H1 (cell line): ENCODE data around the gene HTRA1. TPM values are rescaled to one million over a fixed set of nuclear protein-coding genes. Genes with fewer than 3 reads are reported as not detected.

Experiments used
- CTCF ChIA-PET: fragments of 300-600 bp; sonication (Branson Sonifier 250); formaldehyde crosslinking; loops from one replicate; lab custom pipeline; 2021; ENCODE audit not compliant: partially characterized antibody; lab: Charles Lee
- POLR2A ChIA-PET: fragments of 300-600 bp; sonication (Branson Sonifier 250); formaldehyde crosslinking; loops from one replicate; lab custom pipeline; 2021; ENCODE audit warnings: inconsistent platforms; ENCODE audit not compliant: partially characterized antibody; lab: Charles Lee
- DNase-seq, 2 experiments: peaks; one replicate each; pipeline versions ENCODE4 v3.0.0 to v3.0.0-alpha.2; 2010 to 2022; ENCODE audit warnings: low spot score in 2 of 2, low read depth in 1 of 2, mixed read lengths in 1 of 2
- FAIRE-seq: peaks from 2 replicates; lab custom pipeline; 2011; peaks lifted over from hg19 to GRCh38; lab: Jason Lieb, UNC
- H2AFZ ChIP-seq: 2 replicates; pipeline ENCODE4 v1.8.1; 2012; ENCODE audit warnings: low read length, inconsistent platforms
- H2AK5ac ChIP-seq: 2 replicates; pipeline ENCODE4 v1.6.1; 2013; ENCODE audit warnings: low read depth, low read length
- H2BK120ac ChIP-seq: replicated peaks from 2 replicates; pipeline ENCODE3; 2013; ENCODE audit warnings: low read depth, low read length, inconsistent platforms
- H2BK12ac ChIP-seq: 2 replicates; pipeline ENCODE4 v1.6.1; 2013; ENCODE audit warnings: low read depth, low read length
- H2BK15ac ChIP-seq: 2 replicates; pipeline ENCODE4 v1.6.1; 2013; ENCODE audit warnings: low read length
- H2BK20ac ChIP-seq: 2 replicates; pipeline ENCODE4 v1.6.1; 2013; ENCODE audit warnings: low read length
- H2BK5ac ChIP-seq: 2 replicates; pipeline ENCODE4 v1.6.1; 2013; ENCODE audit warnings: low read depth, low read length
- H3K14ac ChIP-seq: 2 replicates; pipeline ENCODE4 v1.6.1; 2013; ENCODE audit warnings: inconsistent platforms; ENCODE audit not compliant: insufficient read length
- H3K18ac ChIP-seq: 2 replicates; pipeline ENCODE4 v1.6.1; 2013; ENCODE audit warnings: low read length; ENCODE audit errors: extremely low read depth
- H3K23ac ChIP-seq: 2 replicates; pipeline ENCODE4 v1.6.1; 2013; ENCODE audit warnings: inconsistent platforms; ENCODE audit not compliant: insufficient read length
- H3K23me2 ChIP-seq: 2 replicates; pipeline ENCODE4 v1.6.1; 2013; ENCODE audit warnings: low read depth, low read length
- H3K27ac ChIP-seq: 2 replicates; pipeline ENCODE4 v1.6.1; 2011; ENCODE audit warnings: low read depth, low read length, inconsistent platforms
- H3K27me3 ChIP-seq, 4 experiments: replicated peaks in 1 of 4; 1 replicate in 1 of 4; 2 replicates in 3 of 4; pipeline versions ENCODE4 v1.6.1 to v1.8.1; 2011 to 2013; ENCODE audit warnings: low read length in 3 of 4, mild to moderate bottlenecking in 3 of 4, inconsistent platforms in 2 of 4, mixed read lengths in 2 of 4, moderate library complexity in 1 of 4; ENCODE audit not compliant: control insufficient read depth in 3 of 4, insufficient read depth in 3 of 4; ENCODE audit errors: extremely low read depth in 1 of 4
- H3K36me3 ChIP-seq, 4 experiments: 2 replicates each; pipeline versions ENCODE4 v1.6.1 to v1.8.1; 2011 to 2013; ENCODE audit warnings: mild to moderate bottlenecking in 4 of 4, low read length in 3 of 4, moderate library complexity in 2 of 4, control low read depth in 1 of 4, inconsistent platforms in 1 of 4; ENCODE audit not compliant: insufficient read depth in 4 of 4, control insufficient read depth in 2 of 4
- H3K4ac ChIP-seq: replicated peaks from 2 replicates; pipeline ENCODE3; 2013; ENCODE audit warnings: low read length, low read depth, mixed read lengths, inconsistent platforms; ENCODE audit not compliant: insufficient read length
- H3K4me1 ChIP-seq, 4 experiments: replicated peaks in 1 of 4; 1 replicate in 1 of 4; 2 replicates in 3 of 4; pipeline versions ENCODE4 v1.6.1 to v1.8.1; 2011 to 2013; ENCODE audit warnings: low read length in 3 of 4, inconsistent platforms in 2 of 4, mixed read lengths in 1 of 4; ENCODE audit not compliant: insufficient read depth in 4 of 4, control insufficient read depth in 3 of 4
- H3K4me2 ChIP-seq, 2 experiments: 2 replicates each; pipeline versions ENCODE4 v1.6.1 to v1.8.1; 2011 to 2013; ENCODE audit warnings: low read depth in 2 of 2, low read length in 2 of 2, control low read depth in 1 of 2, inconsistent platforms in 1 of 2, mild to moderate bottlenecking in 1 of 2; ENCODE audit not compliant: insufficient read depth in 1 of 2
- H3K4me3 ChIP-seq, 4 experiments: fragments of 200-600, 300-600 bp in 1 of 4; sonication (generic), shearing (Covaris generic), sonication (Bioruptor Twin) in 1 of 4; 2 replicates each; pipeline versions ENCODE4 v1.5.1 to v1.8.1; 2011 to 2016; ENCODE audit warnings: low read length in 4 of 4, low read depth in 3 of 4, control low read depth in 2 of 4, inconsistent platforms in 2 of 4, mild to moderate bottlenecking in 2 of 4, mixed read lengths in 1 of 4, moderate library complexity in 1 of 4; ENCODE audit not compliant: insufficient read depth in 2 of 4; ENCODE audit errors: extremely low read depth in 1 of 4
- H3K56ac ChIP-seq: replicated peaks from 2 replicates; pipeline ENCODE3; 2013; ENCODE audit warnings: low read depth, mild to moderate bottlenecking, mixed read lengths, low read length, inconsistent platforms; ENCODE audit not compliant: insufficient read length
- H3K79me1 ChIP-seq: 2 replicates; pipeline ENCODE4 v1.6.1; 2013; ENCODE audit warnings: low read depth, low read length, control low read depth
- H3K79me2 ChIP-seq, 2 experiments: 2 replicates each; pipeline versions ENCODE4 v1.6.1 to v1.8.1; 2012 to 2013; ENCODE audit warnings: low read length in 2 of 2, mild to moderate bottlenecking in 2 of 2, inconsistent platforms in 1 of 2; ENCODE audit not compliant: insufficient read depth in 2 of 2, control insufficient read depth in 1 of 2
- H3K9ac ChIP-seq, 4 experiments: replicated peaks in 1 of 4; 1 replicate in 1 of 4; 2 replicates in 3 of 4; pipeline versions ENCODE4 v1.6.1 to v1.8.1; 2011 to 2013; ENCODE audit warnings: low read depth in 3 of 4, low read length in 3 of 4, control low read depth in 2 of 4, mild to moderate bottlenecking in 2 of 4, moderate library complexity in 2 of 4, inconsistent platforms in 1 of 4; ENCODE audit errors: extremely low read depth in 1 of 4
- H3K9me3 ChIP-seq, 2 experiments: 2 replicates each; pipeline versions ENCODE4 v1.6.1 to v1.8.1; 2012 to 2013; ENCODE audit warnings: mild to moderate bottlenecking in 2 of 2, moderate library complexity in 2 of 2, control low read depth in 1 of 2, inconsistent platforms in 1 of 2, low read depth in 1 of 2, low read length in 1 of 2, mixed read lengths in 1 of 2; ENCODE audit not compliant: insufficient read depth in 2 of 2
- H4K20me1 ChIP-seq, 2 experiments: replicated peaks in 1 of 2; 2 replicates each; pipeline versions ENCODE3 to v1.8.1; 2011 to 2013; ENCODE audit warnings: inconsistent platforms in 2 of 2, low read length in 2 of 2, mild to moderate bottlenecking in 1 of 2; ENCODE audit not compliant: insufficient read depth in 2 of 2, control insufficient read depth in 1 of 2
- H4K5ac ChIP-seq: 2 replicates; pipeline ENCODE4 v1.6.1; 2013; ENCODE audit warnings: low read length, low read depth, mixed read lengths, inconsistent platforms; ENCODE audit not compliant: insufficient read length
- H4K8ac ChIP-seq: 2 replicates; pipeline ENCODE4 v1.8.0; 2013; ENCODE audit warnings: mild to moderate bottlenecking, moderate library complexity, low read length, inconsistent platforms; ENCODE audit not compliant: insufficient read depth; ENCODE audit errors: extremely low read depth
- H4K91ac ChIP-seq: replicated peaks from 2 replicates; pipeline ENCODE3; 2013; ENCODE audit warnings: low read length, mixed read lengths, inconsistent platforms; ENCODE audit not compliant: insufficient read length
- BACH1 ChIP-seq: IDR thresholded peaks from 2 replicates; pipeline ENCODE4 v1.6.1; 2012; ENCODE audit warnings: low read length, improper control_type of control experiment
- EGR1 ChIP-seq: IDR thresholded peaks from 2 replicates; pipeline ENCODE4 v1.6.1; 2011; ENCODE audit warnings: low read depth, low read length, borderline replicate concordance
- JUN ChIP-seq: IDR thresholded peaks from 2 replicates; pipeline ENCODE4 v1.6.1; 2011; ENCODE audit warnings: low read depth, mild to moderate bottlenecking, improper control_type of control experiment, low read length
- POLR2A ChIP-seq, 2 experiments: IDR thresholded peaks; 1 replicate in 1 of 2; 2 replicates in 1 of 2; pipeline ENCODE4 v1.6.1; 2011; ENCODE audit warnings: low read depth in 2 of 2, low read length in 2 of 2, mild to moderate bottlenecking in 2 of 2; ENCODE audit errors: control extremely low read depth in 1 of 2
- RAD21 ChIP-seq, 2 experiments: IDR thresholded peaks in 1 of 2; conservative IDR thresholded peaks in 1 of 2; 2 replicates each; pipeline ENCODE4 v1.6.1; 2011; ENCODE audit warnings: low read depth in 2 of 2, low read length in 2 of 2, improper control_type of control experiment in 1 of 2, inconsistent platforms in 1 of 2, mild to moderate bottlenecking in 1 of 2, moderate library complexity in 1 of 2
- RFX5 ChIP-seq: IDR thresholded peaks from 2 replicates; pipeline ENCODE4 v1.6.1; 2011; ENCODE audit warnings: low read depth, low read length, improper control_type of control experiment, borderline replicate concordance
- SIX5 ChIP-seq: IDR thresholded peaks from 2 replicates; pipeline ENCODE4 v1.6.1; 2011; ENCODE audit warnings: mild to moderate bottlenecking, low read depth, low read length
- SRF ChIP-seq: IDR thresholded peaks from 2 replicates; pipeline ENCODE4 v1.6.1; 2011; ENCODE audit warnings: mild to moderate bottlenecking, low read depth, low read length, moderate library complexity
- SUZ12 ChIP-seq: fragments of 200-600 bp; sonication (generic); IDR thresholded peaks from 2 replicates; pipeline ENCODE4 v1.6.1; 2012; ENCODE audit warnings: mild to moderate bottlenecking, inconsistent platforms, low read length, moderate library complexity, mixed read lengths
- WGBS, 2 experiments: shearing (Covaris generic) in 1 of 2; methylation state at CpG; one replicate each; pipeline versions ENCODE4 v1.1.6 to v1.1.7; 2013 to 2015; ENCODE audit warnings: low lambda C conversion rate in 2 of 2, mixed read lengths in 2 of 2, inconsistent platforms in 1 of 2, low coverage in 1 of 2, missing lambda C conversion rate in 1 of 2; ENCODE audit not compliant: insufficient replicate concordance in 2 of 2, insufficient coverage in 1 of 2, insufficient read length in 1 of 2; ENCODE audit errors: extremely low coverage in 1 of 2, missing lambda C conversion rate in 1 of 2; 5-methylcytosine and 5-hydroxymethylcytosine counted together
- polyA plus RNA-seq, 7 experiments: library from polyadenylated mRNA; depleted of rRNA in 3 of 7; stranded (reverse) in 5 of 7; unstranded in 2 of 7; fragments of >200 nt in 5 of 7; fragments of 200-250 nt in 2 of 7; gene quantifications; 1 replicate in 5 of 7; 2 replicates in 1 of 7; 4 replicates in 1 of 7; pipeline versions ENCODE4 v1.2.1 to v1.2.3, GENCODE V29; 2011 to 2013; ENCODE audit warnings: missing spikeins in 2 of 7, mixed read lengths in 2 of 7
- total RNA-seq: library from RNA; stranded (reverse); fragmentation: NEBNext Ultra II Directional; extraction: Animal tissue kit (Norgen Biotek cat#: 25700); gene quantifications from 2 replicates; pipeline ENCODE4 v1.2.1, GENCODE V29; 2021

HTRA1 gene
- total and polyA plus RNA-seq, 2 of the 8 experiments (the other 6 are each of a cell fraction or from before 2014, with no cell fraction given) = 15.8 to 20.1 TPM

GRCh38 chr10:122494833-122495232, 33.5 kb downstream of the HTRA1 start:
- Histone ChIP-seq H4K91ac (no peak overlapping the region), H2BK15ac (no peak overlapping the region), H2BK12ac (no peak overlapping the region), H3K79me1 (no peaks in the 10 kb centered on the region), H3K23ac (no peak overlapping the region), H3K4ac (no peak overlapping the region), H3K18ac (no peak overlapping the region), H3K27ac (no peak overlapping the region), H3K36me3 (no peaks in the 10 kb centered on the region), H3K4me1 (no peaks in the 10 kb centered on the region; a peak in 1 of 7 replicates), H4K5ac (no peak overlapping the region), H3K14ac (no peak overlapping the region), H3K56ac (no peak overlapping the region), H4K8ac (no peak overlapping the region), H4K20me1 (no peaks in the 10 kb centered on the region), H3K27me3 (no peaks in the 10 kb centered on the region; a peak in 1 of 7 replicates), H3K4me2 (no peak overlapping the region), H3K23me2 (no peaks in the 10 kb centered on the region), H3K9ac (no peak overlapping the region), H2AFZ (no peak overlapping the region), H3K79me2 (no peaks in the 10 kb centered on the region), H2BK120ac (no peak overlapping the region), H2AK5ac (no peak overlapping the region), H2BK5ac (no peak overlapping the region), H3K9me3 (no peaks in the 10 kb centered on the region), H2BK20ac (no peak overlapping the region), H3K4me3 (no peak overlapping the region)
- no peak for FAIRE-seq
- CTCF ChIA-PET = interaction anchor here (1.0 to 2.9 kb wide), 8 partner anchors 11 to 215 kb away, joined by 3 to 13 read pairs (median 4); no protein-coding TSS in a partner anchor
- TF ChIP-seq RAD21 (IDR thresholded peaks at IDR 0.05 in 1 of 2, conservative IDR thresholded peaks at IDR 0.05 in 1 of 2; ENCODE audit: low read depth in 2 of 2, low read length in 2 of 2) = no peak
- TF ChIP-seq POLR2A (IDR thresholded peaks at IDR 0.05; ENCODE audit: control extremely low read depth in 1 of 2, low read depth in 2 of 2, low read length in 2 of 2) = no peak
- TF ChIP-seq BACH1 = no peak
- no peak for TF ChIP-seq RFX5
- no peak for TF ChIP-seq SRF
- TF ChIP-seq SIX5 = no peak
- TF ChIP-seq JUN = no peak
- TF ChIP-seq EGR1 = no peak
- TF ChIP-seq SUZ12 = no peak
- POLR2A ChIA-PET = interaction anchor here (0.6 to 0.9 kb wide), 2 partner anchors 20 to 146 kb away, joined by 3 read pairs; no protein-coding TSS in a partner anchor
- no peak for DNase-seq
- WGBS, 2 experiments = 84% methylated on average over 14 of the region's 14 CpGs; no CpG with 5 or more reads in 1 of the 2 experiments
